ENCODE data around the gene CXCR2.

CXCR2 gene

DNA sequence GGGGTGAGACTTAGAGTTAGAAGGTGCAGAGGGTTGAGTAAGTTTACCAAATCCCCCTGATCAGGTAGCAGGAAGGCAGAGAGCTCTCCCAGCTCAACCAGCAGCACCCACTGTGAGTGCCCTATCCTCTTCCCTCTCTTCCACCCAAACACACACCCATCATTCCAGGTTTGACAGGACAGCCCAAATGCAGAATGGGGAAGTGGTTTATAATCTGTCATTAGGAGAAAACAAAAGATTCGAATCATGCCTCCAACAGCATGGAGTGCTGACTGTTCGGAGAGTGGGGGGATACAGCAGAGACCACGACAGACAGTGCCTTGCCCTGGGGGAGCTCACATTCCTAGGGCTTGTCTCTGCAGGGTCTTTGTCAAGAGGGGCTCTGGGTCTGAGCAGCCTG, 11.7 kb downstream of the CXCR2 start:
- Histone ChIP-seq H3K9me3 (ENCODE audit: insufficient read depth, low read length) (no peaks in the 10 kb centered on the region), H3K27me3 (ENCODE audit: insufficient read depth, insufficient read length) (no peaks in the 10 kb centered on the region), H3K36me3 (ENCODE audit: insufficient read depth, insufficient read length, low read length) (no peaks in the 10 kb centered on the region), H3K4me3 (ENCODE audit: insufficient read length, low read depth) (no peak overlapping the region), H3K4me1 (ENCODE audit: insufficient read depth, insufficient read length) (peaks cover 7% of the 10 kb centered on the region), H3K9ac (ENCODE audit: insufficient read length, low read depth) (no peak overlapping the region)
- TF ChIP-seq YY1 (IDR thresholded peaks at IDR 0.05; ENCODE audit: insufficient read depth, insufficient read length) (no peak), ZNF274 (IDR thresholded peaks at IDR 0.05; ENCODE audit: low read depth, low read length) (no peak), SUZ12 (IDR thresholded peaks at IDR 0.05; ENCODE audit: extremely low read depth, insufficient read depth, insufficient read length) (no peak)
- DNase-seq (ENCODE audit: low read depth, low spot score) = no peak

DNA sequence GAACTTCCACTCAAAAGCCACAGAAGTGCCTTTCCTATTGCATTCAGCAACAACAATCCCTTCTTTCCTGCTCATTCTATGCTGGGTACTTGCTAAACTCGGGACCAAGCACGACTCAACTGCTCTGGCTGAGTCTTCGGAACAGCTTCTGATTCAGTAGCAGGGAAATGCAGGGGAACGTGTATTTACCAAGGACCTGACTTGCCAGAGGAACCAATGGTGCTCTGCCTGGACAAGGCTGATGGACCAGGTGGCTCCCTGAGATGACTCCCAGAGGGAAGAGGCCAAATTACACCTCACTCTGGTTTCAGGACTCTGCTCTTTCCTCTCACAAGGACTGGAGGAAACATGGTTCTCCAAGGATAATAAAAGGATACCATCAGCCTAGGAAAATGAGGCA, 12.2 kb downstream of the CXCR2 start:
- H3K27me3 ChIP-seq (ENCODE audit: insufficient read depth, insufficient read length) = no peaks in the 10 kb centered on the region
- H3K36me3 ChIP-seq (ENCODE audit: insufficient read depth, insufficient read length, low read length) = no peaks in the 10 kb centered on the region

DNA sequence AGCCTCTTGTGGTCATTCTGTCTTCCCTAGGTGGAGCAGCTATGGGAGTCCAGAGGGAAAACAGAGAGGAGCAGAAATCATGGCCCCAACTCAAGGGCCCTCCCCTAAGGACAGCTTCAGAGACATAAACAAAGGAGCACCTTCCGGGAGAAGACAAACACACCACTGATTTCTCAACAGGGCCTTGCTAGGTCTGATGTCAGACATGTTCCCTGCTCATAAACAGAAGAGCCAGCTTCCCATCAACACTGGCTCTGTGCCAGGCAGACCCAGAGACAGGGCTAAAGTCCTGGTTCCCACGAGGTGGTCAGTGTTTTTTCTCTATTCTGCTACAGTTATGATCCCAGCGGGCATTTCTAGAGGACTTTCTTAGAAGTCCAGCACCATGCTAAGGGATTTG, 19.3 kb downstream of the CXCR2 start:
- H3K9ac ChIP-seq (ENCODE audit: insufficient read length, low read depth) = no peak overlapping the region
- H3K36me3 ChIP-seq (ENCODE audit: insufficient read depth, insufficient read length, low read length) = no peaks in the 10 kb centered on the region
- DNase-seq (ENCODE audit: low read depth, low spot score) = no peak
- no peak overlapping the region for H3K4me3 ChIP-seq (ENCODE audit: insufficient read length, low read depth)
- peaks cover 6% of the 10 kb centered on the region; the same call in 1 of the 2 replicates for H3K9me3 ChIP-seq (ENCODE audit: insufficient read depth, low read length)
- no peaks in the 10 kb centered on the region for H3K4me1 ChIP-seq (ENCODE audit: insufficient read depth, insufficient read length)
- no peaks in the 10 kb centered on the region for H3K27me3 ChIP-seq (ENCODE audit: insufficient read depth, insufficient read length)
- no peak for TF ChIP-seq YY1 (IDR thresholded peaks at IDR 0.05; ENCODE audit: insufficient read depth, insufficient read length)
- TF ChIP-seq ZNF274 (IDR thresholded peaks at IDR 0.05; ENCODE audit: low read depth, low read length) = no peak
- TF ChIP-seq SUZ12 (IDR thresholded peaks at IDR 0.05; ENCODE audit: extremely low read depth, insufficient read depth, insufficient read length) = no peak

More for the DNA sequence above, 12.2 kb downstream of the CXCR2 start:
- Histone ChIP-seq H3K4me1 (ENCODE audit: insufficient read depth, insufficient read length) (peaks cover 7% of the 10 kb centered on the region), H3K9ac (ENCODE audit: insufficient read length, low read depth) (no peak overlapping the region), H3K9me3 (ENCODE audit: insufficient read depth, low read length) (no peaks in the 10 kb centered on the region), H3K4me3 (ENCODE audit: insufficient read length, low read depth) (no peak overlapping the region)
- DNase-seq (ENCODE audit: low read depth, low spot score) = no peak
- no peak for TF ChIP-seq YY1 (IDR thresholded peaks at IDR 0.05; ENCODE audit: insufficient read depth, insufficient read length)
- no peak for TF ChIP-seq ZNF274 (IDR thresholded peaks at IDR 0.05; ENCODE audit: low read depth, low read length)
- TF ChIP-seq SUZ12 (IDR thresholded peaks at IDR 0.05; ENCODE audit: extremely low read depth, insufficient read depth, insufficient read length) = no peak

DNA sequence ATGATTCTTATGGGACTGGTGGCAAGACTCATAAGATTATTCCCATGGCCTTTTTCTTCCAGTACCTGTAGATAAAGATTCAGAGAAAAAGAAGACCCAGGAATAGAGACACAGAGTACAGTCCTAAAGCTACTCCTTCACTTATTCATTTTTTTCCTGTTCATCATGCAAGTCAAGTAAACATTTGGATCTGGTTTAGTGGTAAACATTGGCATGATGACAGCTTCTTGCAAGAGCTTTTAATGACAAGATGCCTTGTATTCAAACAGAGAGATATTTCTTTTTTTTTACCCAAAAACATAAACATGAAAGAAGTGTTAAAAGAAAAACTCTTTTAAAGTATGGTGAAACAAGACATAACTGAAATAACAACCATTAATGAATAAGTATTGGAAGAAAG, 20.2 kb downstream of the CXCR2 start:
- no peak for DNase-seq (ENCODE audit: low read depth, low spot score)
- no peak for TF ChIP-seq ZNF274 (IDR thresholded peaks at IDR 0.05; ENCODE audit: low read depth, low read length)
- TF ChIP-seq YY1 (IDR thresholded peaks at IDR 0.05; ENCODE audit: insufficient read depth, insufficient read length) = no peak
- no peak for TF ChIP-seq SUZ12 (IDR thresholded peaks at IDR 0.05; ENCODE audit: extremely low read depth, insufficient read depth, insufficient read length)
- no peaks in the 10 kb centered on the region for H3K27me3 ChIP-seq (ENCODE audit: insufficient read depth, insufficient read length)

DNA sequence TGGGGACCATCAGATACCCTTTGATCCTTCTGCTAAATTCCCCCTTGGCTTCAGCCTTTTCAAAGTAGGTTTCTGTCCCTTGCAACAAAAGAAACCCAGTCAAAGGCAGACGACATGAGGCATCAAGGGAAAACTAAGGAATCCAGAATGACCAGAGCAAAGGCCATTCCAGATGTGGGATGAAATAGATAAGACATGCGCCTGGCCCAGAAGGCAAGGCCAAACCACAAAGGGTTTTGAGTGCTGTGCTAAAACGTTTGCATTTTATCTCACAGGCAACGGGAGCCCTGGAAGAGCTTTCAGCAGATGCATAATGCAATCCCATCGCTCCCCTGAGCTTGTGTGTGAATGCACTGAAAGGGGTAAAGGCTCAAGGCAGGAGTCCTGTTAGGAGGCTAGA, 23.3 kb downstream of the CXCR2 start:
- no peaks in the 10 kb centered on the region for H3K4me1 ChIP-seq (ENCODE audit: insufficient read depth, insufficient read length)
- no peaks in the 10 kb centered on the region for H3K27me3 ChIP-seq (ENCODE audit: insufficient read depth, insufficient read length)
- TF ChIP-seq YY1 (IDR thresholded peaks at IDR 0.05; ENCODE audit: insufficient read depth, insufficient read length) (no peak), SUZ12 (IDR thresholded peaks at IDR 0.05; ENCODE audit: extremely low read depth, insufficient read depth, insufficient read length) (no peak), ZNF274 (IDR thresholded peaks at IDR 0.05; ENCODE audit: low read depth, low read length) (no peak)
- no peak for DNase-seq (ENCODE audit: low read depth, low spot score)
- no peak overlapping the region for H3K4me3 ChIP-seq (ENCODE audit: insufficient read length, low read depth)
- peaks cover 6% of the 10 kb centered on the region; the same call in 1 of the 2 replicates for H3K9me3 ChIP-seq (ENCODE audit: insufficient read depth, low read length)
- H3K9ac ChIP-seq (ENCODE audit: insufficient read length, low read depth) = no peak overlapping the region
- no peaks in the 10 kb centered on the region for H3K36me3 ChIP-seq (ENCODE audit: insufficient read depth, insufficient read length, low read length)

More for the DNA sequence above, 20.2 kb downstream of the CXCR2 start:
- H3K36me3 ChIP-seq (ENCODE audit: insufficient read depth, insufficient read length, low read length) = no peaks in the 10 kb centered on the region
- no peaks in the 10 kb centered on the region for H3K4me1 ChIP-seq (ENCODE audit: insufficient read depth, insufficient read length)
- peaks cover 6% of the 10 kb centered on the region; the same call in 1 of the 2 replicates for H3K9me3 ChIP-seq (ENCODE audit: insufficient read depth, low read length)
- H3K9ac ChIP-seq (ENCODE audit: insufficient read length, low read depth) = no peak overlapping the region
- no peak overlapping the region for H3K4me3 ChIP-seq (ENCODE audit: insufficient read length, low read depth)

DNA sequence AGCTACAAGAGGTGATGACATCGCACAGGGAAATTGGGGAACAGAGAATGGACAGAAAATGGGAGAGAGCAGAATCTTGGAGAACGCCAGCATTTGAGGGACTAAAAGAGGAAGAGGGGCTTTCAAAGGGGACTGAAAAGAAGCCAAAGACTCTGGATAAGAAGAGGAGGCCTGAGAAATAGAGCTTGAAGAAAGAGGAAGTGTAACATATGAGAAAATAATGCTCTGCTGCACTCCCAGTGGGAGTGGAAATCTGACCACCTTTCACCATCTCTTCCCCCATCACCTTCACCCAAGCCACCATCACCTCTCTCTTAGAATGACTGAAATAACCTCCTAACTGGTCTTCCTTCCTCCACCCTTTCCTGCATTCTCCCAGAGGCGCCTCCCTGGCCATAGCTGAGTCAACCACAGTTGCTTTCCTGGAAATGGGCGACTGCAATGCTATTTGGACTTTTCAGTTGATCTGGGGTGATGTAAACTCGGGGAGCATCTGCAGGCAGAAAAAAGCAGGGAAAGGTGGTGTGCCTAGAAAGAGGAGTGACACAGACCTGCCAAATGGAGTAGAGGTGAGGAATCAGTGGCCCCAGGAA, 24.1 kb downstream of the CXCR2 start:
- H3K4me1 ChIP-seq (ENCODE audit: insufficient read depth, insufficient read length) = no peaks in the 10 kb centered on the region
- TF ChIP-seq SUZ12 (IDR thresholded peaks at IDR 0.05; ENCODE audit: extremely low read depth, insufficient read depth, insufficient read length) (no peak), ZNF274 (IDR thresholded peaks at IDR 0.05; ENCODE audit: low read depth, low read length) (no peak), YY1 (IDR thresholded peaks at IDR 0.05; ENCODE audit: insufficient read depth, insufficient read length) (no peak)
- no peak for DNase-seq (ENCODE audit: low read depth, low spot score)

DNA sequence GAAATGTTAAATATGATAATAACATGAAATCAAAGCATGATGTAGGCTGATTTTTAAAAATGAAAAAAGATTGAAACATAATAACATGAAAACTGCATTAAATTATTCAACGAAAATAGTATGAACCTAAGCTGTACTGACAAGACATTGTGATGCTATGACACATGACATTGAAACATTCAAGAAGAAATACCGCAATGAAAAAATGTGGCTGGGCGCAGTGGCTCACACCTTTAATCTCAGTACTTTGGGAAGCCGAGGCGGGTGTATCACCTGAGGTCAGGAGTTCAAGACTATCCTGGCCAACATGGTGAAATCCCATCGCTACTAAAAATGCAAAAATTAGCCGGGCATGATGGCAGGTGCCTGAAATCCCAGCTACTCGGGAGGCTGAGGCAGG, 26.3 kb downstream of the CXCR2 start:
- Histone ChIP-seq H3K27me3 (ENCODE audit: insufficient read depth, insufficient read length) (no peaks in the 10 kb centered on the region), H3K9ac (ENCODE audit: insufficient read length, low read depth) (no peak overlapping the region), H3K9me3 (ENCODE audit: insufficient read depth, low read length) (no peaks in the 10 kb centered on the region), H3K4me1 (ENCODE audit: insufficient read depth, insufficient read length) (no peaks in the 10 kb centered on the region), H3K4me3 (ENCODE audit: insufficient read length, low read depth) (no peak overlapping the region), H3K36me3 (ENCODE audit: insufficient read depth, insufficient read length, low read length) (no peaks in the 10 kb centered on the region)
- TF ChIP-seq SUZ12 (IDR thresholded peaks at IDR 0.05; ENCODE audit: extremely low read depth, insufficient read depth, insufficient read length) = no peak
- no peak for TF ChIP-seq YY1 (IDR thresholded peaks at IDR 0.05; ENCODE audit: insufficient read depth, insufficient read length)
- TF ChIP-seq ZNF274 (IDR thresholded peaks at IDR 0.05; ENCODE audit: low read depth, low read length) = no peak
- DNase-seq (ENCODE audit: low read depth, low spot score) = no peak

More for the DNA sequence above, 24.1 kb downstream of the CXCR2 start:
- Histone ChIP-seq H3K9me3 (ENCODE audit: insufficient read depth, low read length) (peaks cover 4% of the 10 kb centered on the region; the same call in 1 of the 2 replicates), H3K9ac (ENCODE audit: insufficient read length, low read depth) (no peak overlapping the region), H3K27me3 (ENCODE audit: insufficient read depth, insufficient read length) (no peaks in the 10 kb centered on the region), H3K36me3 (ENCODE audit: insufficient read depth, insufficient read length, low read length) (no peaks in the 10 kb centered on the region), H3K4me3 (ENCODE audit: insufficient read length, low read depth) (no peak overlapping the region)

All from NT2/D1 (cell line).